ENCODE measurements around the gene RPS19BP1.
"Not testable (repeated sequence)": the region's sequence is repeated elsewhere in the genome, so short reads cannot be mapped to it uniquely, and the experiment has no call there.

The RPS19BP1 gene

GRCh38 chr22:39528681-39529486 lies 3.7 kb downstream of the RPS19BP1 start:
- DNase-seq (ENCODE audit: low read depth) = peak; percentile 80

- no peak for DNase-seq (ENCODE audit: low read depth)
Measured at GRCh38 chr22:39528080-39528661, 4.4 kb downstream of the RPS19BP1 start.

GRCh38 chr22:39527481-39527961 lies 5.0 kb downstream of the RPS19BP1 start:
- DNase-seq (ENCODE audit: low read depth) = no peak

GRCh38 chr22:39526736-39527171 lies 5.8 kb downstream of the RPS19BP1 start:
- DNase-seq (ENCODE audit: low read depth) = no peak

- DNase-seq (ENCODE audit: low read depth) = no peak
Measured at GRCh38 chr22:39525658-39525975, 6.9 kb downstream of the RPS19BP1 start.

- DNase-seq (ENCODE audit: low read depth) = no peak
Measured at GRCh38 chr22:39524753-39525657, 7.5 kb downstream of the RPS19BP1 start.

GRCh38 chr22:39524089-39524752 lies 8.3 kb downstream of the RPS19BP1 start:
- DNase-seq (ENCODE audit: low read depth) = no peak

- no peak for DNase-seq (ENCODE audit: low read depth)
Measured at GRCh38 chr22:39522567-39523300, 9.8 kb downstream of the RPS19BP1 start.

GRCh38 chr22:39522091-39522490 lies 10.5 kb downstream of the RPS19BP1 start:
- not testable (repeated sequence) for DNase-seq (ENCODE audit: low read depth)

GRCh38 chr22:39521106-39521885 lies 11.3 kb downstream of the RPS19BP1 start:
- not testable (repeated sequence) for DNase-seq (ENCODE audit: low read depth)

GRCh38 chr22:39520226-39521105 lies 12.1 kb downstream of the RPS19BP1 start, which contains the start of gene ATF4:
Gene ATF4 (plus strand): TSS chr22:39520562. CDS start chr22:39521446, 884 bp downstream.
- peak; percentile 91 for DNase-seq (ENCODE audit: low read depth)

- DNase-seq (ENCODE audit: low read depth) = no peak
Measured at GRCh38 chr22:39519681-39520225, 12.8 kb downstream of the RPS19BP1 start.

GRCh38 chr22:39518996-39519680 lies 13.4 kb downstream of the RPS19BP1 start:
- DNase-seq (ENCODE audit: low read depth) = no peak

- DNase-seq (ENCODE audit: low read depth) = no peak
Measured at GRCh38 chr22:39518144-39518786, 14.3 kb downstream of the RPS19BP1 start.

GRCh38 chr22:39517470-39517869 lies 15.1 kb downstream of the RPS19BP1 start:
- DNase-seq (ENCODE audit: low read depth) = no peak

GRCh38 chr22:39515266-39516050 lies 17.1 kb downstream of the RPS19BP1 start:
- no peak for DNase-seq (ENCODE audit: low read depth)

- DNase-seq (ENCODE audit: low read depth) = no peak
Measured at GRCh38 chr22:39514373-39514973, 18.1 kb downstream of the RPS19BP1 start.

Measured in stimulated activated CD8-positive, alpha-beta memory T cell treated with anti-CD3 and anti-CD28 coated beads, Interleukin-15, amount 100 ng/mL, for 1 hour (primary cell).